Colonic mucosa (tissue), 4 donors: ENCODE measurements around the gene EHBP1. TPM values are rescaled to one million over a fixed set of nuclear protein-coding genes. Genes with fewer than 3 reads are reported as not detected.
"Not testable (repeated sequence)": the region's sequence is repeated elsewhere in the genome, so short reads cannot be mapped to it uniquely, and the experiment has no call there.

Experiments used
- DNase-seq: peaks from one replicate; pipeline ENCODE4 v3.0.0-alpha.2; 2020
- H3K27ac ChIP-seq: fragments of 200-600 bp; one replicate; pipeline ENCODE4 v1.8.0; 2021
- H3K27me3 ChIP-seq: fragments of 200-600 bp; one replicate; pipeline ENCODE4 v1.8.0; 2021
- H3K36me3 ChIP-seq: fragments of 200-600 bp; one replicate; pipeline ENCODE4 v1.8.0; 2021
- H3K4me1 ChIP-seq: fragments of 200-600 bp; one replicate; pipeline ENCODE4 v1.8.0; 2021; ENCODE audit warnings: mild to moderate bottlenecking
- H3K4me3 ChIP-seq: fragments of 200-600 bp; one replicate; pipeline ENCODE4 v1.8.0; 2021
- H3K9ac ChIP-seq, 2 donors: one replicate each; pipeline ENCODE4 v1.7.0; 2013; ENCODE audit warnings: control low read depth in 2 of 2, low read depth in 2 of 2, low read length in 2 of 2
- H3K9me3 ChIP-seq: fragments of 200-600 bp; one replicate; pipeline ENCODE4 v1.8.0; 2021
- CTCF ChIP-seq: fragments of 200-600 bp; IDR thresholded peaks from one replicate; pipeline ENCODE4 v1.8.0; 2022; ENCODE audit warnings: antibody characterized with exemption, mild to moderate bottlenecking
- intact Hi-C: fragments of 100-400 bp; cut with DNase I; formaldehyde crosslinking; loops from one replicate; pipeline ENCODE4 v1.14.1; 2022
- total RNA-seq, 2 donors: library from RNA; stranded (reverse); fragmentation: NEBNext Ultra II Directional in 1 of 2; extraction: Animal tissue kit (Norgen Biotek cat#: 25700) in 1 of 2; gene quantifications; one replicate each; pipeline ENCODE4 v1.2.1, GENCODE V29; 2021
- donor health status: healthy.
- donor health status: DM: no; HTN: no; CAD: no.
- donor health status: DM: no; HTN: no; CAD: no.

The EHBP1 gene
- total RNA-seq, 2 donors from 2014 or later = 23.6 to 32.7 TPM

GRCh38 chr2:62708751-62709150 lies 3.2 kb downstream of the EHBP1 start:
- H3K4me1 ChIP-seq = peaks cover 3% of the 10 kb centered on the region
- H3K27ac ChIP-seq = no peak overlapping the region
- H3K27me3 ChIP-seq = no peaks in the 10 kb centered on the region
- no peak for TF ChIP-seq CTCF
- H3K4me3 ChIP-seq = no peak overlapping the region
- no peak for DNase-seq
- H3K36me3 ChIP-seq = no peaks in the 10 kb centered on the region
- no peaks in the 10 kb centered on the region for H3K9me3 ChIP-seq
- no peak overlapping the region for H3K9ac ChIP-seq
- intact Hi-C loops = loop anchor here (10.0 kb wide), 1 partner anchor 204 kb away; the partner anchor contains the start of gene TMEM17

GRCh38 chr2:62711832-62712494 lies 6.5 kb downstream of the EHBP1 start:
- intact Hi-C loops = no loop called here
- Histone ChIP-seq H3K27ac (no peak overlapping the region), H3K9me3 (no peaks in the 10 kb centered on the region), H3K9ac (no peak overlapping the region), H3K27me3 (no peaks in the 10 kb centered on the region), H3K36me3 (no peaks in the 10 kb centered on the region), H3K4me3 (no peak overlapping the region), H3K4me1 (no peaks in the 10 kb centered on the region)
- no peak for TF ChIP-seq CTCF
- no peak for DNase-seq

- H3K27me3 ChIP-seq, H3K4me3 ChIP-seq, H3K9me3 ChIP-seq, H3K9ac ChIP-seq, H3K4me1 ChIP-seq, DNase-seq, H3K27ac ChIP-seq, intact Hi-C loops, H3K36me3 ChIP-seq: not testable (repeated sequence)
Measured at GRCh38 chr2:62713196-62713595, 7.7 kb downstream of the EHBP1 start.

- no peak for DNase-seq
- no peak for TF ChIP-seq CTCF
- no peak overlapping the region for H3K9ac ChIP-seq
- H3K36me3 ChIP-seq = no peaks in the 10 kb centered on the region
- H3K4me3 ChIP-seq = no peak overlapping the region
- no peaks in the 10 kb centered on the region for H3K4me1 ChIP-seq
- H3K9me3 ChIP-seq = no peaks in the 10 kb centered on the region
- no peak overlapping the region for H3K27ac ChIP-seq
- intact Hi-C loops = no loop called here
- no peaks in the 10 kb centered on the region for H3K27me3 ChIP-seq
Measured at GRCh38 chr2:62713837-62714236, 8.3 kb downstream of the EHBP1 start.

- intact Hi-C loops = no loop called here
- no peaks in the 10 kb centered on the region for H3K4me1 ChIP-seq
- TF ChIP-seq CTCF = no peak
- H3K27ac ChIP-seq = no peak overlapping the region
- no peaks in the 10 kb centered on the region for H3K27me3 ChIP-seq
- no peak overlapping the region for H3K4me3 ChIP-seq
- H3K9me3 ChIP-seq = no peaks in the 10 kb centered on the region
- DNase-seq = no peak
- H3K9ac ChIP-seq = no peak overlapping the region
- no peaks in the 10 kb centered on the region for H3K36me3 ChIP-seq
Measured at GRCh38 chr2:62716768-62717167, 11.3 kb downstream of the EHBP1 start.

- no peaks in the 10 kb centered on the region for H3K9me3 ChIP-seq
- no peak overlapping the region for H3K9ac ChIP-seq
- no peak overlapping the region for H3K27ac ChIP-seq
- intact Hi-C loops = no loop called here
- H3K4me3 ChIP-seq = no peak overlapping the region
- no peaks in the 10 kb centered on the region for H3K27me3 ChIP-seq
- H3K36me3 ChIP-seq = no peaks in the 10 kb centered on the region
- no peaks in the 10 kb centered on the region for H3K4me1 ChIP-seq
- TF ChIP-seq CTCF = no peak
- no peak for DNase-seq
Measured at GRCh38 chr2:62717503-62718081, 12.1 kb downstream of the EHBP1 start.
